Bronchus fibroblast of lung (primary cell): ENCODE measurements around the gene FAM180B. TPM values are rescaled to one million over a fixed set of nuclear protein-coding genes. Genes with fewer than 3 reads are reported as not detected.

Source experiments
- total RNA-seq: library from RNA; depleted of rRNA; stranded (reverse); fragments of >200 nt; gene quantifications from 2 replicates; pipeline ENCODE4 v1.2.3, GENCODE V29; 2015

Gene FAM180B, protein sequence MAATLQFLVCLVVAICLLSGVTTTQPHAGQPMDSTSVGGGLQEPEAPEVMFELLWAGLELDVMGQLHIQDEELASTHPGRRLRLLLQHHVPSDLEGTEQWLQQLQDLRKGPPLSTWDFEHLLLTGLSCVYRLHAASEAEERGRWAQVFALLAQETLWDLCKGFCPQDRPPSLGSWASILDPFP
- not detected in 2 replicates for total RNA-seq

DNA sequence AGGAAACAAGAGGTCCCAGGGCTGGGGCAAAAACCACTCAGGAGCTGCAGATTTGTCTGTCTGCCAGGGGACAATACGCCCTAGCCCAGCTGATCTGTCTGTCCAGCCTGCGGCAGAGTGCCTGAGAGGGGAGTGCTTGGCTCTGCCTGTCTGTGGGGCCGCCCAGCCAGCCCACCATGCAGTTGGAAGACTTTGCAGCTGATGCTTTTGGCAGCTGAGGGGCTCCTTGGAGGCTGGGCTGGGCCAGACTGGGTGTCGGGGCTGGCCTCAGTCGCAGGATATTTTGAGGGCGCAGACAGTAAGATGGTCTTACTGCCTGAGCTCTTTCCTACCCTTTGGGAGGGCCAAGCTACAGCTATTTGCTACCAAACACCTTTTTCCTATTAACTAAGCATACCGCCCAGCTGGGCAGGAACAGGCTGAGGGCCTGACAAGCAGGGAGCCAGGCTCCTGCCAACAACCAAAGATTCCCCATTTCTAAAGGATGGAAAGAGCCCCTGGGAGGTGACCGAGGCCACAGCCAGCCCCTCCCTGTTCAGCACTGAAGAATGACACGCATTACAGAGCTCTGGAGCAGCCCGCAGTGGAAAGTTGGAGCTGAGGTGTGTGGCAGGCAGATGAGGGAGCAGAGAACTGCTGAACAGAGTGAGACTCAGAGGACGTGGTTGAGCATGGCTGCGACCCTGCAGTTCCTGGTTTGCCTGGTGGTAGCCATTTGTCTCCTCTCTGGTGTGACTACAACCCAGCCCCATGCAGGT, at the start of gene FAM180B:
FAM180B (plus strand) TSS at position 581 of the 758 bp plus-strand sequence; CDS start at position 672, 91 bp downstream.

DNA sequence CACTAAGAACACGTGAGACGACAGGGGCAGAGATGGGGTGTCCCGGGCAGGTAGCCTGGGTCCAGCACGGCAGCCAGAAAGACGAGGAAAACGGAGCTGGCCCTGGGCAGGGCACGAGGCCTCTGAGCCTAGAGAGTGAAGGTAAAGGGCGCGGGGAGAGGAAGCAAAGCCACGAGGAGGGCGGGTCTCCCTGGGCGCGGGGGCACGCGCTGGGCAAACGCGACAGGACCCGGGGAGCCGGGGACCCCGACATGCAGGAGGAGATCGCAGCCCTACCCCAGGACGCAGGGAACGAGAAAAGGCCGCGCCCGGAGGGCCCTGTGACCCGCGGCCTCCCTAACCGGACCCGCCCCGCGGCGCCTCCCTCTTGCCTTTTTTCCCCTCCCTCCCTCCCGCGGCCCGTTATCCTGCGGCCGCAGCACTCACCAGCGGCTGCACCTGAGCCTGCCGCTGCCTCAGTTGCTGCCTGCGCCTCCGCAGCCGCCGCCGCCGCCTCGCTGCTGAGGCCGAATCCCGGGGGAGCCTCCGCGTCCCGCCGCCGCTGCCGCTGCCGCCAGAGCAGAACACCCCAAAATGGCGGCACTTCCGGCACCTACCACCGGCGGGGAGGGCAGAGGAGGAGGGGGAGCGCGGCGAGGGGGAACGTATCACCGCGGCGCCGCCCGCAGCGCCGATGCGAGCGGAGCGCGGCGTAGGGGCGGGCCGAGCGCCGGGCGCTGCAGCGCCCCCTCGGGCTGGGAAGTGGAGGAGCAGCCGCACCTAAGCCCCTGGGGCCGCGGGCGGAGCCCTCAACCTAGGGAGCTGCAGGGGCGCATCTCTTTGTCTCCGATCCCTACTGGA, 33.7 kb upstream of the FAM180B start, which contains the start of gene CELF1:
CELF1 (minus strand) TSS at position 567 of the 840 bp plus-strand sequence. CDS start 53,609 bp downstream, outside the sequence.

DNA sequence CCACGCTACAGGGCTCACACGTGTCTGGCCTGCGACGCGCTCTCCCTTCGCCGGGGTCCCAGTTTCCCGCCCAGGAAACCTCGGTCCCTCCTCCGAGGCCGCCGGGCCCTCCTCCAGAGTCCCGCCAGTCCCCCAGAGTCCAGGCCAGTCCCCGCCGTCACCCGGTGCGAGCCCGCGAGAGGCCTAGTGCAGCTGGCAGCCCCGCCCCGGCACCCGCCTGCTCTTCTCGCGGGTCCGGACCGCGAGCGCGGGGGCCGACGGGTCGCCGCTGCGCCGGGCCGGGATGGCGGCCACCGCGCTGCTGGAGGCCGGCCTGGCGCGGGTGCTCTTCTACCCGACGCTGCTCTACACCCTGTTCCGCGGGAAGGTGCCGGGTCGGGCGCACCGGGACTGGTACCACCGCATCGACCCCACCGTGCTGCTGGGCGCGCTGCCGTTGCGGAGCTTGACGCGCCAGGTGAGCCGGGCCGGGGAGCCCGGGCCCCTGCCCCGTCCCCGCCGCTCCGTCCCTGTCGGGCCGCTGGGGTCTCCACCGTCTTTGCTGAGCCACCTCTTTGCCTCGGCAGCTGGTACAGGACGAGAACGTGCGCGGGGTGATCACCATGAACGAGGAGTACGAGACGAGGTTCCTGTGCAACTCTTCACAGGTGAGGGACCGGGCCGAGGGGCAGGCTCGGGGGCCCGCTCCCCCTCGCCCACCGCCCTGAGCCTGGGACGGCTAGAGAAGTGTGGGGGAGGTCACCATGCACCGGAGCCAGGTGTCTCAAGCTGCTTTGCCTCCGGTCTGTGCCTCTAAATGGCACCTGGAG, 20.9 kb upstream of the FAM180B start, which contains the start of gene PTPMT1:
PTPMT1 (plus strand) TSS at position 260 of the 809 bp plus-strand sequence; CDS start at position 284, 24 bp downstream.

GRCh38 chr11:47578524-47579494, 7.7 kb upstream of the FAM180B start, which contains the start of the genes KBTBD4 and NDUFS3:
Gene KBTBD4, minus strand, starts transcription at chr11:47578970. Its CDS starts 19 bp downstream, at chr11:47578951.
Gene NDUFS3, plus strand, starts transcription at chr11:47579074. Its CDS starts 18 bp downstream, at chr11:47579092.

DNA sequence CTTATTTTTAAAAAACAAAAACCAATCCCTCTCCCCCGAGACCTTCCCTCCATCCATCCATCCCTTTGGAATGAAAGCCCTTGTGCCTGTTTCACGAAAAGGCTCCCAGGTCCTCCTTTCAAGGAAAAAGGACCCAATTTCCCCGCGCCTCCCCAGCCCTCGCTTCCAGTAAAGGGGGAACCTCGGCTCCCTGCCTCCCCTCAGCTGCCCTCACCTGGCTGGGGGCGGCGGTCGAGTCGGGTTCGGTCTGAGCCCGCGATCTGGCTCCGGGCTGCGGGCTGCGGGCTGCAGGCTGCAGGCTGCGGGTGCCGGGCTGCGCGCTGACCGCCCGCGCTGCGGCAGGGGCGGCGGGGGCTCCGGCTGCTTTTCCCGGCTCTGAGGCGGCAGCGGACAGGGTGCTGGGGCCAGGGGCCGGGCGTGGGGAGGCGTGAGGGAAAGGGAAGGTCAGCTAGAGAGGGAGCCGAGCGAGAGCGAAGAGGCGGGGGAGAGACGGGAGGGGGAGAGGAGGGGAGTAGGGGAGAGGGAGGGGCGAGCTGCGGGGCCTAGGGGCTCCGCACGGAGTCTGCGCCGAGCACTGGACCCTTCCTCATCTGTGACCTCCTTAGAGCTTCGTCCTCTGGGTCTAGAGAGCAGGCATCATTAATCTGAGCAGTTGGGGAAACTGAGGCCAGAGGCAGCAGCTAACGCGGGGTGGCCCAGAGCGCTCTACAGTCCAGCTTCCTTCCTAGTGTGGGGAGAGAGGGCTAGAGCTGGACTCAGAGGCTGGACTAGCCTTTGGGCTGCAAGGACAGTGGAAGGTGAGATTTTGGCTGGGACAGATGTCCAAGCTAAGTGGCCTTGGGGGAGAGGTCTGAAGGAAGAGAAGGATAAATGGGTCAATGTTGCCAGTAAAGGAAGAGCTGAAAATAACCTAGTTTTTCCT, 7.7 kb downstream of the FAM180B start, which contains the start of gene C1QTNF4:
C1QTNF4 (minus strand) TSS at position 478 of the 922 bp plus-strand sequence. CDS start 3,601 bp downstream, outside the sequence.

Other genes with a start within 250 kb of the FAM180B start
- not detected in 2 replicates for gene MYBPC3, start 234.0 kb upstream of the FAM180B start, total RNA-seq
- not detected in 2 replicates for gene SPI1, start 208.1 kb upstream of the FAM180B start, total RNA-seq
- gene SLC39A13, start 178.1 kb upstream of the FAM180B start, total RNA-seq: 118 and 120 TPM in 2 replicates
- gene PSMC3, start 160.2 kb upstream of the FAM180B start, total RNA-seq: 227 and 241 TPM in 2 replicates
- not detected in 2 replicates for gene RAPSN, start 137.5 kb upstream of the FAM180B start, total RNA-seq
- gene CELF1, start 33.5 kb upstream of the FAM180B start, total RNA-seq: 49.8 and 54.3 TPM in 2 replicates
- 150 and 156 TPM in 2 replicates for gene PTPMT1, start 21.1 kb upstream of the FAM180B start, total RNA-seq
- gene KBTBD4, start 7.7 kb upstream of the FAM180B start, total RNA-seq: 21.4 and 21.5 TPM in 2 replicates
- 71.1 and 76.2 TPM in 2 replicates for gene NDUFS3, start 7.6 kb upstream of the FAM180B start, total RNA-seq
- gene C1QTNF4, start 7.7 kb downstream of the FAM180B start, total RNA-seq: 1.8 and 2.8 TPM in 2 replicates
- 80.3 and 81.4 TPM in 2 replicates for gene MTCH2, start 55.9 kb downstream of the FAM180B start, total RNA-seq
- gene AGBL2, start 128.7 kb downstream of the FAM180B start, total RNA-seq: 0.17 and 1.3 TPM in 2 replicates
- gene FNBP4, start 180.7 kb downstream of the FAM180B start, total RNA-seq: 29.3 and 39.2 TPM in 2 replicates